Endothelial cell of umbilical vein (primary cell): Measurements from ENCODE around the gene CSNK1D. TPM values are rescaled to one million over a fixed set of nuclear protein-coding genes. Genes with fewer than 3 reads are reported as not detected.

Experiments
- BruUV-seq: library from RNA; stranded (reverse); fragments of 400-500 nt; replicated peaks from 2 replicates; lab custom pipeline; 2021; lab: Mats Ljungman, UMichigan
- CTCF ChIA-PET: fragments of 300-600, 350-600 bp; sonication (Branson Sonifier 250); formaldehyde crosslinking; loops from one replicate; lab custom pipeline; 2021; ENCODE audit warnings: antibody characterized with exemption, inconsistent platforms; lab: Charles Lee
- POLR2A ChIA-PET: fragments of 300-600, 350-600 bp; sonication (Branson Sonifier 250); formaldehyde crosslinking; loops from one replicate; lab custom pipeline; 2021; ENCODE audit warnings: antibody characterized with exemption, inconsistent platforms; lab: Charles Lee
- DNase-seq: peaks from one replicate; pipeline ENCODE4 v3.0.0-alpha.2; 2011; ENCODE audit warnings: low read depth, low spot score
- FAIRE-seq: peaks from 2 replicates; lab custom pipeline; 2011; peaks lifted over from hg19 to GRCh38; lab: Jason Lieb, UNC
- H2AFZ ChIP-seq: 2 replicates; pipeline ENCODE4 v1.6.0; 2012; ENCODE audit warnings: low read depth, low read length, control low read depth, inconsistent platforms
- H3K27ac ChIP-seq: 2 replicates; pipeline ENCODE4 v1.5.1; 2011; ENCODE audit warnings: low read depth, mild to moderate bottlenecking, control low read depth, low read length, moderate library complexity; ENCODE audit not compliant: insufficient read depth
- H3K27me3 ChIP-seq, 2 experiments: 2 replicates each; pipeline versions ENCODE4 v1.6.0 to v1.6.1; 2011; ENCODE audit warnings: low read length in 2 of 2, mixed read lengths in 1 of 2; ENCODE audit not compliant: control insufficient read depth in 2 of 2, insufficient read depth in 2 of 2
- H3K36me3 ChIP-seq, 2 experiments: 2 replicates in 1 of 2; 3 replicates in 1 of 2; pipeline ENCODE4 v1.5.1; 2011; ENCODE audit warnings: low read length in 2 of 2, mild to moderate bottlenecking in 1 of 2, moderate library complexity in 1 of 2; ENCODE audit not compliant: control insufficient read depth in 2 of 2, insufficient read depth in 2 of 2; ENCODE audit errors: extremely low read depth in 1 of 2
- H3K4me1 ChIP-seq: 3 replicates; pipeline ENCODE4 v1.5.1; 2011; ENCODE audit warnings: mild to moderate bottlenecking, low read length; ENCODE audit not compliant: control insufficient read depth, insufficient read depth; ENCODE audit errors: extremely low read depth
- H3K4me2 ChIP-seq: 2 replicates; pipeline ENCODE4 v1.6.1; 2011; ENCODE audit warnings: low read length, control low read depth, mixed read lengths; ENCODE audit not compliant: insufficient read depth
- H3K4me3 ChIP-seq, 3 experiments: fragments of 200-600 bp in 1 of 3; sonication (generic), shearing (Covaris generic) in 1 of 3; replicated peaks in 1 of 3; 2 replicates each; pipeline ENCODE4 v1.5.1; 2011 to 2016; ENCODE audit warnings: control low read depth in 3 of 3, low read length in 3 of 3, mild to moderate bottlenecking in 2 of 3, inconsistent platforms in 1 of 3, low read depth in 1 of 3, moderate library complexity in 1 of 3; ENCODE audit not compliant: insufficient read depth in 1 of 3
- H3K79me2 ChIP-seq: 2 replicates; pipeline ENCODE4 v1.6.0; 2012; ENCODE audit warnings: low read length, inconsistent platforms; ENCODE audit not compliant: control insufficient read depth, insufficient read depth
- H3K9ac ChIP-seq: replicated peaks from 2 replicates; pipeline ENCODE3; 2011; ENCODE audit warnings: low read length, control low read depth; ENCODE audit not compliant: insufficient read depth; ENCODE audit errors: extremely low read depth
- H3K9me1 ChIP-seq: replicated peaks from 3 replicates; pipeline ENCODE4 v1.6.0; 2011; ENCODE audit warnings: mild to moderate bottlenecking, low read length; ENCODE audit not compliant: control insufficient read depth, insufficient read depth; ENCODE audit errors: extremely low read depth
- H3K9me3 ChIP-seq: replicated peaks from 2 replicates; pipeline ENCODE4 v1.5.1; 2012; ENCODE audit warnings: low read length, inconsistent platforms; ENCODE audit not compliant: control insufficient read depth, insufficient read depth
- H4K20me1 ChIP-seq: replicated peaks from 2 replicates; pipeline ENCODE3; 2011; ENCODE audit warnings: mild to moderate bottlenecking, low read length; ENCODE audit not compliant: control insufficient read depth, insufficient read depth; ENCODE audit errors: extremely low read depth
- EZH2 ChIP-seq: IDR thresholded peaks from 2 replicates; pipeline ENCODE4 v1.6.1; 2012; ENCODE audit warnings: borderline replicate concordance, low read depth, mild to moderate bottlenecking, moderate library complexity, low read length, inconsistent platforms; ENCODE audit not compliant: severe bottlenecking
- FOS ChIP-seq: IDR thresholded peaks from 2 replicates; pipeline ENCODE4 v1.6.1; 2011; ENCODE audit warnings: mild to moderate bottlenecking, low read length, moderate library complexity, borderline replicate concordance; ENCODE audit not compliant: insufficient read depth
- GATA2 ChIP-seq: IDR thresholded peaks from 2 replicates; pipeline ENCODE4 v1.7.0; 2011; ENCODE audit warnings: low read depth, mild to moderate bottlenecking, moderate library complexity, mixed read lengths, low read length; ENCODE audit not compliant: insufficient read length, insufficient read depth
- JUN ChIP-seq: IDR thresholded peaks from 2 replicates; pipeline ENCODE4 v1.6.1; 2011; ENCODE audit warnings: borderline replicate concordance, low read depth; ENCODE audit not compliant: insufficient read length, insufficient read depth
- MYC ChIP-seq: IDR thresholded peaks from one replicate; pipeline ENCODE4 v1.6.1; 2011; ENCODE audit warnings: mild to moderate bottlenecking, low read depth, low read length
- POLR2A ChIP-seq: IDR thresholded peaks from 2 replicates; pipeline ENCODE4 v1.6.1; 2012; ENCODE audit warnings: low read depth, mild to moderate bottlenecking, control low read depth, low read length
- POLR2AphosphoS5 ChIP-seq: IDR thresholded peaks from 2 replicates; pipeline ENCODE4 v1.6.1; 2012; ENCODE audit warnings: low read depth, mild to moderate bottlenecking, control low read depth, low read length, moderate library complexity; ENCODE audit not compliant: insufficient read depth
- dilution Hi-C: fragments of 300-500 bp; cut with MboI; formaldehyde crosslinking; loops from one replicate; pipeline ENCODE4 v1.15.0; 2019; ENCODE audit warnings: low sequenced_read_pairs; ENCODE audit not compliant: extremely low pct_ligation_motif_present
- intact Hi-C: fragments of 100-400 bp; cut with micrococcal nuclease; formaldehyde crosslinking; loops from one replicate; pipeline ENCODE4 v1.10.0; 2022
- polyA plus RNA-seq, 4 experiments: library from polyadenylated mRNA; depleted of rRNA in 3 of 4; stranded (reverse) in 3 of 4; unstranded in 1 of 4; fragments of >200 nt; gene quantifications; 2 replicates each; pipeline versions ENCODE4 v1.2.1 to v1.2.3, GENCODE V29; 2011 to 2012; ENCODE audit warnings: missing spikeins in 1 of 4
- total RNA-seq: library from RNA; stranded (reverse); gene quantifications from 2 replicates; pipeline ENCODE4 v1.2.3, GENCODE V29; 2021
- TF ChIP-seq, protein P1 (sequence below), 2 donors: IDR thresholded peaks; 1 replicate in 1 of 2; 2 replicates in 1 of 2; pipeline ENCODE4 v1.5.1; 2011; ENCODE audit warnings: low read length in 2 of 2, mild to moderate bottlenecking in 2 of 2, moderate library complexity in 2 of 2, control low read depth in 1 of 2, inconsistent platforms in 1 of 2, low read depth in 1 of 2; ENCODE audit not compliant: insufficient read depth in 1 of 2; ENCODE audit errors: extremely low read depth in 1 of 2
- TF ChIP-seq, protein P2 (sequence below): IDR thresholded peaks from 2 replicates; pipeline ENCODE4 v1.6.1; 2011; ENCODE audit not compliant: insufficient read depth, insufficient read length

CSNK1D gene
- total and polyA plus RNA-seq, 2 donors (not counting 3 experiments of a cell fraction or from before 2014, with no cell fraction given), result 127 to 155 TPM

GRCh38 chr17:82277851-82278250, 4.4 kb upstream of the CSNK1D start:
- no peak overlapping the region for H2AFZ ChIP-seq
- CTCF ChIA-PET, result no interaction called here
- POLR2A ChIA-PET, result no interaction called here

More at GRCh38 chr17:82277851-82278250, 4.4 kb upstream of the CSNK1D start:
- H3K9me1 ChIP-seq, result no peaks in the 10 kb centered on the region
- H3K4me2 ChIP-seq, result no peak overlapping the region
- H3K36me3 ChIP-seq, result no peaks in the 10 kb centered on the region
- intact Hi-C loops (no loop called here), dilution Hi-C loops (no loop called here)
- H3K4me1 ChIP-seq, result peaks cover 12% of the 10 kb centered on the region
- H3K4me3 ChIP-seq, result no peak overlapping the region
- no TSS peak for BruUV-seq
- no peaks in the 10 kb centered on the region for H4K20me1 ChIP-seq
- H3K79me2 ChIP-seq, result peaks cover 4% of the 10 kb centered on the region
- H3K27me3 ChIP-seq, result no peaks in the 10 kb centered on the region
- no peak overlapping the region for H3K9ac ChIP-seq
- H3K27ac ChIP-seq, result no peak overlapping the region
- no peak for TF ChIP-seq JUN
- TF ChIP-seq POLR2AphosphoS5, result no peak
- TF ChIP-seq MYC, result no peak
- no peak for TF ChIP-seq GATA2
- TF ChIP-seq, protein P1, sequence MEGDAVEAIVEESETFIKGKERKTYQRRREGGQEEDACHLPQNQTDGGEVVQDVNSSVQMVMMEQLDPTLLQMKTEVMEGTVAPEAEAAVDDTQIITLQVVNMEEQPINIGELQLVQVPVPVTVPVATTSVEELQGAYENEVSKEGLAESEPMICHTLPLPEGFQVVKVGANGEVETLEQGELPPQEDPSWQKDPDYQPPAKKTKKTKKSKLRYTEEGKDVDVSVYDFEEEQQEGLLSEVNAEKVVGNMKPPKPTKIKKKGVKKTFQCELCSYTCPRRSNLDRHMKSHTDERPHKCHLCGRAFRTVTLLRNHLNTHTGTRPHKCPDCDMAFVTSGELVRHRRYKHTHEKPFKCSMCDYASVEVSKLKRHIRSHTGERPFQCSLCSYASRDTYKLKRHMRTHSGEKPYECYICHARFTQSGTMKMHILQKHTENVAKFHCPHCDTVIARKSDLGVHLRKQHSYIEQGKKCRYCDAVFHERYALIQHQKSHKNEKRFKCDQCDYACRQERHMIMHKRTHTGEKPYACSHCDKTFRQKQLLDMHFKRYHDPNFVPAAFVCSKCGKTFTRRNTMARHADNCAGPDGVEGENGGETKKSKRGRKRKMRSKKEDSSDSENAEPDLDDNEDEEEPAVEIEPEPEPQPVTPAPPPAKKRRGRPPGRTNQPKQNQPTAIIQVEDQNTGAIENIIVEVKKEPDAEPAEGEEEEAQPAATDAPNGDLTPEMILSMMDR (IDR thresholded peaks at IDR 0.05; ENCODE audit: extremely low read depth in 1 of 2, insufficient read depth in 1 of 2, low read depth in 1 of 2, low read length in 2 of 2), result no peak
- no peak for TF ChIP-seq EZH2
- no peak for TF ChIP-seq POLR2A
- TF ChIP-seq, protein P2, sequence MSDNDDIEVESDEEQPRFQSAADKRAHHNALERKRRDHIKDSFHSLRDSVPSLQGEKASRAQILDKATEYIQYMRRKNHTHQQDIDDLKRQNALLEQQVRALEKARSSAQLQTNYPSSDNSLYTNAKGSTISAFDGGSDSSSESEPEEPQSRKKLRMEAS, result no peak
- TF ChIP-seq FOS, result no peak
- FAIRE-seq (no peak), DNase-seq (no peak)
- H3K9me3 ChIP-seq, result no peaks in the 10 kb centered on the region
